ENCODE measurements around the gene FOXJ2.

FOXJ2 gene

GRCh38 chr12:8033153-8034044 lies 883 bp downstream of the FOXJ2 start:
- in situ Hi-C loops (cut with HindIII; ENCODE audit: low sequenced_read_pairs): no loop called here
- H3K4me3 ChIP-seq (ENCODE audit: low read depth, low read length): peak overlapping the region; percentile 93

DNA sequence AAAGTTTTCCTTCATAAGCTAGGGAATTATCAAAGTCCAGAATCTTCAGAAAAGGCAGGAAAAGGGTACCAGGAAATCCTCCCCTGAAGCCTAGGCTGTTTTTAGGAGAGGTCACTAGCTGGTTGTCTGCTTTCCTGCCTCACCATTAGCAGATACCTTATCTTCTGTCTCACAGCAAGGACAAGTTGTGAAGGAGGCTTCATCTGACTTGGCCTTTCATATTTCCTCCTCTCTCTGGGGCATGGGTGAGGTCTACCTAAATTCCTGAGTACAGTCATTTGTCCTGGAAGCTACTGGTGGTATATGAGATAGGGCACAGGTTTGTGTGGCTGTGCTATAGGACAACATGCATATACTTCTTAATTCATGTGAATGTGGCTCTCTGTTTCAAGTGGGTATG lies 2.3 kb downstream of the FOXJ2 start:
- no peak overlapping the region for H3K4me3 ChIP-seq (ENCODE audit: low read depth, low read length)
- in situ Hi-C loops (cut with HindIII; ENCODE audit: low sequenced_read_pairs): no loop called here
- no peak for DNase-seq (ENCODE audit: low read depth, low spot score)
- TF ChIP-seq, protein P1, sequence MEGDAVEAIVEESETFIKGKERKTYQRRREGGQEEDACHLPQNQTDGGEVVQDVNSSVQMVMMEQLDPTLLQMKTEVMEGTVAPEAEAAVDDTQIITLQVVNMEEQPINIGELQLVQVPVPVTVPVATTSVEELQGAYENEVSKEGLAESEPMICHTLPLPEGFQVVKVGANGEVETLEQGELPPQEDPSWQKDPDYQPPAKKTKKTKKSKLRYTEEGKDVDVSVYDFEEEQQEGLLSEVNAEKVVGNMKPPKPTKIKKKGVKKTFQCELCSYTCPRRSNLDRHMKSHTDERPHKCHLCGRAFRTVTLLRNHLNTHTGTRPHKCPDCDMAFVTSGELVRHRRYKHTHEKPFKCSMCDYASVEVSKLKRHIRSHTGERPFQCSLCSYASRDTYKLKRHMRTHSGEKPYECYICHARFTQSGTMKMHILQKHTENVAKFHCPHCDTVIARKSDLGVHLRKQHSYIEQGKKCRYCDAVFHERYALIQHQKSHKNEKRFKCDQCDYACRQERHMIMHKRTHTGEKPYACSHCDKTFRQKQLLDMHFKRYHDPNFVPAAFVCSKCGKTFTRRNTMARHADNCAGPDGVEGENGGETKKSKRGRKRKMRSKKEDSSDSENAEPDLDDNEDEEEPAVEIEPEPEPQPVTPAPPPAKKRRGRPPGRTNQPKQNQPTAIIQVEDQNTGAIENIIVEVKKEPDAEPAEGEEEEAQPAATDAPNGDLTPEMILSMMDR (IDR thresholded peaks at IDR 0.05; ENCODE audit: low read depth, low read length): no peak

More at GRCh38 chr12:8033153-8034044, 883 bp downstream of the FOXJ2 start:
- TF ChIP-seq, protein P1 (IDR thresholded peaks at IDR 0.05; ENCODE audit: low read depth, low read length): no peak
- DNase-seq (ENCODE audit: low read depth, low spot score): peak; percentile 35

- no peak overlapping the region for H3K4me3 ChIP-seq (ENCODE audit: low read depth, low read length)
- DNase-seq (ENCODE audit: low read depth, low spot score): no peak
- TF ChIP-seq, protein P1 (IDR thresholded peaks at IDR 0.05; ENCODE audit: low read depth, low read length): no peak
- in situ Hi-C loops (cut with HindIII; ENCODE audit: low sequenced_read_pairs): no loop called here
Measured at GRCh38 chr12:8035440-8036010, 3.0 kb downstream of the FOXJ2 start.

DNA sequence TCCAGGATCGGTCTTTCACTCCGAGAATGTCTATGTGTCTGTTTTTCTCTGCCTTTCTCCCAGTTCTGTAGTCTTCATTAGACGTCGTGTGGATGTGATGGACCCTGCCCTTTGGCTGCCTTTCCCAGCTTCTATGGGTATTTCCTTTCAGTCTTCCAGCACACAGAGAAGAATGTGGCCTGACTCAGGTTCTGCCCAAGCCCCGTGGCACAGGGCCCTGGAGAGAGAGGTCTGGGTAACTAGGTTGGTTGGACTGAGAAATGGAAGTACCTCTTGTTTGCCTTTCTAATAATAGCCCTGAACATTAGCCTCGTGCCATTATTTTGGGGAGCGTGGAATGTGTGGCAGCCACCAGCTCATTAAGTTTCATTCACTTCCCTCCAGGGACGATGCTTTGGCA lies 3.8 kb downstream of the FOXJ2 start:
- in situ Hi-C loops (cut with HindIII; ENCODE audit: low sequenced_read_pairs): no loop called here
- no peak overlapping the region for H3K4me3 ChIP-seq (ENCODE audit: low read depth, low read length)
- no peak for DNase-seq (ENCODE audit: low read depth, low spot score)
- TF ChIP-seq, protein P1 (IDR thresholded peaks at IDR 0.05; ENCODE audit: low read depth, low read length): no peak

GRCh38 chr12:8037046-8037663 lies 4.6 kb downstream of the FOXJ2 start:
- TF ChIP-seq, protein P1 (IDR thresholded peaks at IDR 0.05; ENCODE audit: low read depth, low read length): no peak
- DNase-seq (ENCODE audit: low read depth, low spot score): no peak

DNA sequence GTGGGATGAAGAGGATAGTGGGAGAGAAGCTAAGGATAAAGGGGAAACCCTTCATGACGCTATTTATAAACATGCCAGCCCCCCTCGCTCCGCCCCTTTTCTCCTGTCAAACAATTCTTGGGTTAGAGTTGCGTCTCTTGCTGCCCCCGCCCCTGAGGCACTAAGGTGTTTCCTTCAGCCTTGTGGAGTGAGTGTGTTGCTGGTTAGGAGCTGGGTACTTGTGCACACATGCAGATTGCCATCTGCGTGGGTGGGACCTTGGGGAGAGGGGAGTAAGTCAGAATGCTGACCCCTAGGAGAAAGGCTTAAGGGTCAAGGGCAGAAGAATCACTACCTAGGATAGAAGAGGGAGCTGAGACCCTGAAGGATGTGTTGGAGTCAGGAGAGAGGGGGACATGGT lies 5.4 kb downstream of the FOXJ2 start:
- no peak overlapping the region for H3K4me3 ChIP-seq (ENCODE audit: low read depth, low read length)
- DNase-seq (ENCODE audit: low read depth, low spot score): no peak
- TF ChIP-seq, protein P1 (IDR thresholded peaks at IDR 0.05; ENCODE audit: low read depth, low read length): no peak
- in situ Hi-C loops (cut with HindIII; ENCODE audit: low sequenced_read_pairs): no loop called here

More at GRCh38 chr12:8037046-8037663, 4.6 kb downstream of the FOXJ2 start:
- in situ Hi-C loops (cut with HindIII; ENCODE audit: low sequenced_read_pairs): no loop called here
- no peak overlapping the region for H3K4me3 ChIP-seq (ENCODE audit: low read depth, low read length)

Data from astrocyte of the spinal cord (primary cell).